Spleen (tissue), 7 donors: ENCODE measurements around the gene SCARB1.

Experiments
- POLR2AphosphoS5 ChIP-seq, 3 donors: sonication (generic); formaldehyde crosslinking; IDR thresholded peaks; one replicate each; pipeline ENCODE4 v1.5.1; 2017; ENCODE audit warnings: antibody characterized with exemption in 3 of 3
- TF ChIP-seq, protein P1 (sequence below), 11 experiments: fragments of 200-600 bp in 7 of 11; fragments of 450-650 bp in 4 of 11; sonication (generic) in 4 of 11; IDR thresholded peaks in 8 of 11; conservative IDR thresholded peaks in 3 of 11; 1 replicate in 7 of 11; 2 replicates in 4 of 11; pipeline versions ENCODE4 v1.4.0 to v1.8.0; 2016 to 2021; ENCODE audit warnings: antibody characterized with exemption in 11 of 11, inconsistent platforms in 4 of 11, mild to moderate bottlenecking in 1 of 11
- donor health status: DM: no; HTN: no; CAD: no; lungs with moderate emphysema.
- donor health status: DM: no; HTN: no; CAD: no.
- donor health status: DM: no; HTN: no; CAD: no.

DNA sequence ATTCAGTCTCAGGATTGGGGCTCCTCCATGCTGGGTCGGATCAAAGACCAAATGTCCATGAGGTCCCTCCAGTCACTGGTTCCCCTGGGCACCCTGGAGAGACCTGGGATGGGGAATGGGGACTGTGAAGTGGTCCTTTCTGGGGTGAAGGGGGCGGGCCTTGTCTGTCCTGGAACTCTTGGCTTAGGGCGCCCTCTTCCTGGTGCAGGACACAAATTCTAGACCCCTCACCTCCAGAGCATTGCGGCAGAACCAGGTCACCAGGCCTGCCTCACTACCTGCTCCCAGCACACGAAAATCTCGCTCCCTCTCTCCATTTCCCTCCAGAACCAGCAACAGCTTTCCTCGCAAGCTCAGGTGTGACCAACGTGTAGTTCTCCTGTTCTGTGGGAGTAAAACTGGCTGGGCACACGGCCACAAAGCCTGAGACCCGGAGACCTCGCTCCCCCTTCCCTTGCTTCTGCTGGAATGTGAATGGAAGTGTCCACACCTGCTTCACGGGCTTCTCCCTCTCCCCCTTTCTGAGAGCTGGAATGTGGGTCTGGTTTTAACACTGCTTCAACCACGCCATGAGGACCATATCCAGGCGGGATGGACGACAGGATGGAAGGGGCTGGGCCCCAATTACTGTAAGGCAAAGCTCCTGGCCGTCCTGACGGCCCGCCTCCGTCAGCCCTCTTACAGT is 112.7 kb downstream of the SCARB1 start:
- TF ChIP-seq, protein P1, sequence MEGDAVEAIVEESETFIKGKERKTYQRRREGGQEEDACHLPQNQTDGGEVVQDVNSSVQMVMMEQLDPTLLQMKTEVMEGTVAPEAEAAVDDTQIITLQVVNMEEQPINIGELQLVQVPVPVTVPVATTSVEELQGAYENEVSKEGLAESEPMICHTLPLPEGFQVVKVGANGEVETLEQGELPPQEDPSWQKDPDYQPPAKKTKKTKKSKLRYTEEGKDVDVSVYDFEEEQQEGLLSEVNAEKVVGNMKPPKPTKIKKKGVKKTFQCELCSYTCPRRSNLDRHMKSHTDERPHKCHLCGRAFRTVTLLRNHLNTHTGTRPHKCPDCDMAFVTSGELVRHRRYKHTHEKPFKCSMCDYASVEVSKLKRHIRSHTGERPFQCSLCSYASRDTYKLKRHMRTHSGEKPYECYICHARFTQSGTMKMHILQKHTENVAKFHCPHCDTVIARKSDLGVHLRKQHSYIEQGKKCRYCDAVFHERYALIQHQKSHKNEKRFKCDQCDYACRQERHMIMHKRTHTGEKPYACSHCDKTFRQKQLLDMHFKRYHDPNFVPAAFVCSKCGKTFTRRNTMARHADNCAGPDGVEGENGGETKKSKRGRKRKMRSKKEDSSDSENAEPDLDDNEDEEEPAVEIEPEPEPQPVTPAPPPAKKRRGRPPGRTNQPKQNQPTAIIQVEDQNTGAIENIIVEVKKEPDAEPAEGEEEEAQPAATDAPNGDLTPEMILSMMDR (IDR thresholded peaks at IDR 0.05 in 8 of 11, conservative IDR thresholded peaks at IDR 0.05 in 3 of 11): no peak
- TF ChIP-seq POLR2AphosphoS5 (IDR thresholded peaks at IDR 0.05): no peak
